ENCODE measurements around the gene TSSK1B.

Gene TSSK1B

DNA sequence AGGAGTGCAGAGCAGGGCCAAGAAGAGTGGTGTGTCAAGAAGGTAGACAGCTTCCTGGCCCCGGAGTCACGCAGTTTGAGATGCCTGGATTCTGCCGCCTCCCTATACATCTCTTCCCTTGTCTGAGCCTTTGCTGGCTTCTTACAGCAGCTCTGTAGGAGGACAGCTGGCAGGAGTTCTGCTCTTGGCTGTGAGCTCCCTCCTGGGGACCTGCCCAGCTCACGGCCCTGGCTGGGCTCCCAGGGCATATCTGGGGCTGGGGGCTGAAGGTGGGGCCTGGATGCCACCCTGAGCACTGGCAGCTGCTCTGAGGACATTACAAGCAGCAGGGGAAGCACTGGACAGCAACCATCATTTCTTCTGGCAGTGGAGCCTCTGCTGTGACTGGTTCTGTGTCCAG, 786 bp upstream of the TSSK1B start:
- no peak overlapping the region for H3K4me2 ChIP-seq (ENCODE audit: low read length)
- no peaks in the 10 kb centered on the region for H3K27me3 ChIP-seq (ENCODE audit: control insufficient read depth, insufficient read depth, low read length)
- no peak overlapping the region for H3K9ac ChIP-seq
- no peak overlapping the region for H3K27ac ChIP-seq
- no peaks in the 10 kb centered on the region for H3K9me3 ChIP-seq (ENCODE audit: control insufficient read depth, low read length)
- H2AFZ ChIP-seq, result no peak overlapping the region
- no peaks in the 10 kb centered on the region for H3K4me1 ChIP-seq
- no peaks in the 10 kb centered on the region for H3K36me3 ChIP-seq (ENCODE audit: control insufficient read depth, insufficient read depth, low read length)
- no peak overlapping the region for H3K4me3 ChIP-seq (ENCODE audit: low read depth, low read length)
- H3K79me2 ChIP-seq, result no peaks in the 10 kb centered on the region
- no peak for TF ChIP-seq CTCF (IDR thresholded peaks at IDR 0.05)

GRCh38 chr5:113433862-113434612, 752 bp downstream of the TSSK1B start:
- Histone ChIP-seq H2AFZ (no peak overlapping the region), H3K9me3 (ENCODE audit: control insufficient read depth, low read length) (no peaks in the 10 kb centered on the region), H3K27me3 (ENCODE audit: control insufficient read depth, insufficient read depth, low read length) (no peaks in the 10 kb centered on the region), H3K9ac (no peak overlapping the region), H3K4me2 (ENCODE audit: low read length) (no peak overlapping the region), H3K4me1 (no peaks in the 10 kb centered on the region), H3K4me3 (ENCODE audit: low read depth, low read length) (no peak overlapping the region), H3K79me2 (no peaks in the 10 kb centered on the region), H3K27ac (no peak overlapping the region), H3K36me3 (ENCODE audit: control insufficient read depth, insufficient read depth, low read length) (no peaks in the 10 kb centered on the region)
- TF ChIP-seq CTCF (IDR thresholded peaks at IDR 0.05), result no peak

DNA sequence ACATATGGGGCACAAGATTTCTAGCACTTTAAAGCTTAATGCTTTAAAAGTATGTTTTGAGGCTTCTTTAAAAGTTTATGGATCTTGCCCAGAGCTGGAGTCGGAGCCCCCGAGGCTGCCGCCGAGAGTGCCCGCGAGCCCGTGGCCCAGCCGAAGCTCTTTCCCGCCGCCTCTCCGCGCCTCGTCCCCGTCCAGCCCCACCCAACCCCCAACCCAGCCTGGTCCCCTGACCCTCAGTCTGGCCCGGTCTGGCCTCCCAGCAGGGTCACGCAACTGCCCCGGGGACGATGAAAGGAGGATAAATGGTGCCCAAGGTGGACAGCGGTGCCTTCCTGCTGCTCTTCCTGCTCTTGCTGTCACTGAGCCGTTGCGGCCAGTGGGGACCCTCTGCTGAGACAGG, 1.7 kb downstream of the TSSK1B start:
- H3K27ac ChIP-seq, result no peak overlapping the region
- no peaks in the 10 kb centered on the region for H3K9me3 ChIP-seq (ENCODE audit: control insufficient read depth, low read length)
- no peak for TF ChIP-seq CTCF (IDR thresholded peaks at IDR 0.05)

DNA sequence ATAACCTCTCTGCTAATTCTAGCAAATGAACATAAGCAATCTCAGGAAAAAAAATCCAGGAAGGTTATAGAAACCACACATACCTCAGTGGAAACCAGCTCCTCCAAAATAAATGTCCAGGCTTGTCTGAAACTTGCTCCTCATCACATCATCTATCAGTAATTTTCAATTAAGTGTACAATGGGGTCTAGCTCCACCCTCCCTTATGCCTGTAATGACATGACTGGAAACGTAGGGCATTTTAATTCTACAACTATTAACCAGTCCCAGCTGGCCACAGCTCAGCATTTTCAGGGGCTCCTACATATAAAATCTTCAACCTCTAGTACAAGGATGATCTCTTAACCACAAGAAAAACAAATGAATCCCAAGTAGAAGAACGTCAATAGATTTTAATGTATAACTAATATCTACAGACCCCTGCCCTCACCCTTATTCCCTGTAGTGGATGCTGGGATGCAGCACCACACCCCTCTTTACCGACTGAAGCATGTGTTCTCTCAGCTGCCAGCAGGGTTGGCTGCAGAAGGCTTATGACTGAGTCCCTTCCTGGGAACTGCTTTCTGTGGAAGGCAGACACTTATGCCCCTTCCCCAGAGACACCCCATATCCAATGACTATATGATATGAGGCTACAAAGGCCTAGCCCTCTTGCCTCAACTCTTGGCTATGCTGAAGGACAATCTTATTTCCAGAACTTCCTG, 6.8 kb downstream of the TSSK1B start:
- Histone ChIP-seq H3K9ac (no peak overlapping the region), H3K27me3 (ENCODE audit: control insufficient read depth, insufficient read depth, low read length) (no peaks in the 10 kb centered on the region), H3K4me3 (ENCODE audit: low read depth, low read length) (no peak overlapping the region), H3K27ac (no peak overlapping the region), H3K4me2 (ENCODE audit: low read length) (no peak overlapping the region), H3K79me2 (no peaks in the 10 kb centered on the region), H3K9me3 (ENCODE audit: control insufficient read depth, low read length) (no peaks in the 10 kb centered on the region), H2AFZ (no peak overlapping the region), H3K36me3 (ENCODE audit: control insufficient read depth, insufficient read depth, low read length) (no peaks in the 10 kb centered on the region), H3K4me1 (peaks cover 3% of the 10 kb centered on the region)
- no peak for TF ChIP-seq CTCF (IDR thresholded peaks at IDR 0.05)

More for the DNA sequence above, 1.7 kb downstream of the TSSK1B start:
- no peaks in the 10 kb centered on the region for H3K36me3 ChIP-seq (ENCODE audit: control insufficient read depth, insufficient read depth, low read length)
- H2AFZ ChIP-seq, result no peak overlapping the region
- H3K9ac ChIP-seq, result no peak overlapping the region
- H3K4me1 ChIP-seq, result no peaks in the 10 kb centered on the region
- no peak overlapping the region for H3K4me2 ChIP-seq (ENCODE audit: low read length)
- no peak overlapping the region for H3K4me3 ChIP-seq (ENCODE audit: low read depth, low read length)
- no peaks in the 10 kb centered on the region for H3K79me2 ChIP-seq
- H3K27me3 ChIP-seq (ENCODE audit: control insufficient read depth, insufficient read depth, low read length), result no peaks in the 10 kb centered on the region

Measured in parathyroid adenoma (tissue), 2 donors.